HL-60 (cell line): Measurements from ENCODE around the gene LRRC72.

ENCODE experiments used
- GABPA ChIP-seq: IDR thresholded peaks from 2 replicates; pipeline ENCODE4 v1.6.1; 2012; ENCODE audit warnings: low read depth
- SPI1 ChIP-seq: IDR thresholded peaks from 2 replicates; pipeline ENCODE4 v1.6.1; 2012; ENCODE audit warnings: low read depth, mild to moderate bottlenecking, borderline replicate concordance
- TF ChIP-seq, protein P1 (sequence below): IDR thresholded peaks from one replicate; pipeline ENCODE4 v1.5.1; 2011; ENCODE audit warnings: low read length, control low read depth, inconsistent platforms; ENCODE audit not compliant: insufficient read depth
- TF ChIP-seq, protein P2 (sequence below): IDR thresholded peaks from 2 replicates; pipeline ENCODE4 v1.6.1; 2012; ENCODE audit warnings: low read depth; ENCODE audit not compliant: insufficient replicate concordance

DNA sequence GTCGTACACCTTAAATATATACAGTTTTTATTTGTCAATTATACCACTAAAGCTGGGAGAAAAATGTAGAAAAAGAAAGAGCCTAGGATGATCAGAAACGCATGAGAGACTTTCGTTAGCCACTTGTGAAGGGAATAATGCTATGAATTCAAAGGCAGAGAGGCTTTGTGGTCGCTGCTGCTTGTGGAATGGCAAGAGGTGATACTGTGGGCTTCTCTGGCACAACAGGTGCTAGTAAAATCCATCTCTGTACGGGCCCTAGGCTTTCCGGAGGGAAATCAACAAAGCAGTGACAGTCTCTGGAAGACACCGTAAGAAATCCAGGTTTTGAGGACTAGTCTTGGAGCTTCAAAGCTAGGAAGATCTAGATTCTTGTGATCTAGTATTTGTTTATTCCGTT, 52.6 kb downstream of the LRRC72 start:
- TF ChIP-seq, protein P1, sequence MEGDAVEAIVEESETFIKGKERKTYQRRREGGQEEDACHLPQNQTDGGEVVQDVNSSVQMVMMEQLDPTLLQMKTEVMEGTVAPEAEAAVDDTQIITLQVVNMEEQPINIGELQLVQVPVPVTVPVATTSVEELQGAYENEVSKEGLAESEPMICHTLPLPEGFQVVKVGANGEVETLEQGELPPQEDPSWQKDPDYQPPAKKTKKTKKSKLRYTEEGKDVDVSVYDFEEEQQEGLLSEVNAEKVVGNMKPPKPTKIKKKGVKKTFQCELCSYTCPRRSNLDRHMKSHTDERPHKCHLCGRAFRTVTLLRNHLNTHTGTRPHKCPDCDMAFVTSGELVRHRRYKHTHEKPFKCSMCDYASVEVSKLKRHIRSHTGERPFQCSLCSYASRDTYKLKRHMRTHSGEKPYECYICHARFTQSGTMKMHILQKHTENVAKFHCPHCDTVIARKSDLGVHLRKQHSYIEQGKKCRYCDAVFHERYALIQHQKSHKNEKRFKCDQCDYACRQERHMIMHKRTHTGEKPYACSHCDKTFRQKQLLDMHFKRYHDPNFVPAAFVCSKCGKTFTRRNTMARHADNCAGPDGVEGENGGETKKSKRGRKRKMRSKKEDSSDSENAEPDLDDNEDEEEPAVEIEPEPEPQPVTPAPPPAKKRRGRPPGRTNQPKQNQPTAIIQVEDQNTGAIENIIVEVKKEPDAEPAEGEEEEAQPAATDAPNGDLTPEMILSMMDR, result no peak
- TF ChIP-seq GABPA, result no peak
- TF ChIP-seq, protein P2, sequence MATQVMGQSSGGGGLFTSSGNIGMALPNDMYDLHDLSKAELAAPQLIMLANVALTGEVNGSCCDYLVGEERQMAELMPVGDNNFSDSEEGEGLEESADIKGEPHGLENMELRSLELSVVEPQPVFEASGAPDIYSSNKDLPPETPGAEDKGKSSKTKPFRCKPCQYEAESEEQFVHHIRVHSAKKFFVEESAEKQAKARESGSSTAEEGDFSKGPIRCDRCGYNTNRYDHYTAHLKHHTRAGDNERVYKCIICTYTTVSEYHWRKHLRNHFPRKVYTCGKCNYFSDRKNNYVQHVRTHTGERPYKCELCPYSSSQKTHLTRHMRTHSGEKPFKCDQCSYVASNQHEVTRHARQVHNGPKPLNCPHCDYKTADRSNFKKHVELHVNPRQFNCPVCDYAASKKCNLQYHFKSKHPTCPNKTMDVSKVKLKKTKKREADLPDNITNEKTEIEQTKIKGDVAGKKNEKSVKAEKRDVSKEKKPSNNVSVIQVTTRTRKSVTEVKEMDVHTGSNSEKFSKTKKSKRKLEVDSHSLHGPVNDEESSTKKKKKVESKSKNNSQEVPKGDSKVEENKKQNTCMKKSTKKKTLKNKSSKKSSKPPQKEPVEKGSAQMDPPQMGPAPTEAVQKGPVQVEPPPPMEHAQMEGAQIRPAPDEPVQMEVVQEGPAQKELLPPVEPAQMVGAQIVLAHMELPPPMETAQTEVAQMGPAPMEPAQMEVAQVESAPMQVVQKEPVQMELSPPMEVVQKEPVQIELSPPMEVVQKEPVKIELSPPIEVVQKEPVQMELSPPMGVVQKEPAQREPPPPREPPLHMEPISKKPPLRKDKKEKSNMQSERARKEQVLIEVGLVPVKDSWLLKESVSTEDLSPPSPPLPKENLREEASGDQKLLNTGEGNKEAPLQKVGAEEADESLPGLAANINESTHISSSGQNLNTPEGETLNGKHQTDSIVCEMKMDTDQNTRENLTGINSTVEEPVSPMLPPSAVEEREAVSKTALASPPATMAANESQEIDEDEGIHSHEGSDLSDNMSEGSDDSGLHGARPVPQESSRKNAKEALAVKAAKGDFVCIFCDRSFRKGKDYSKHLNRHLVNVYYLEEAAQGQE, result no peak
- TF ChIP-seq SPI1, result no peak
